GM23248 (cell line): Measurements from ENCODE around the gene NR5A2. TPM values are rescaled to one million over a fixed set of nuclear protein-coding genes. Genes with fewer than 3 reads are reported as not detected.

Experiments
- DNase-seq: peaks from one replicate; pipeline ENCODE4 v3.0.0-alpha.2; 2015
- H2AFZ ChIP-seq: fragments of 200-600 bp; sonication (generic); 2 replicates; pipeline ENCODE4 v1.6.1; 2016; ENCODE audit warnings: antibody characterized with exemption
- H3F3A ChIP-seq: fragments of 200-600 bp; sonication (generic); 2 replicates; pipeline ENCODE4 v1.6.1; 2016; ENCODE audit warnings: mild to moderate bottlenecking, antibody characterized with exemption, mixed run types; ENCODE audit not compliant: insufficient read depth
- H3K27ac ChIP-seq: fragments of 200-600 bp; sonication (generic); 2 replicates; pipeline ENCODE4 v1.5.1; 2016; ENCODE audit warnings: mild to moderate bottlenecking
- H3K27me3 ChIP-seq: fragments of 200-600 bp; sonication (generic); replicated peaks from 2 replicates; pipeline ENCODE4 v1.6.1; 2016; ENCODE audit warnings: mild to moderate bottlenecking; ENCODE audit not compliant: insufficient read depth
- H3K36me3 ChIP-seq: fragments of 200-600 bp; sonication (generic); 2 replicates; pipeline ENCODE4 v1.6.1; 2016; ENCODE audit warnings: low read depth, mild to moderate bottlenecking
- H3K4me1 ChIP-seq: fragments of 200-600 bp; sonication (generic); 2 replicates; pipeline ENCODE4 v1.6.1; 2016; ENCODE audit warnings: mild to moderate bottlenecking; ENCODE audit not compliant: insufficient read depth
- H3K4me2 ChIP-seq: fragments of 200-600 bp; sonication (generic); one replicate; pipeline ENCODE4 v1.6.1; 2016; ENCODE audit warnings: mild to moderate bottlenecking; ENCODE audit not compliant: unreplicated experiment
- H3K4me3 ChIP-seq: fragments of 200-600 bp; sonication (generic); 2 replicates; pipeline ENCODE4 v1.5.1; 2016; ENCODE audit warnings: mild to moderate bottlenecking
- H3K79me2 ChIP-seq: fragments of 200-600 bp; sonication (generic); 2 replicates; pipeline ENCODE4 v1.6.1; 2016; ENCODE audit warnings: mild to moderate bottlenecking; ENCODE audit not compliant: insufficient read depth
- H3K9ac ChIP-seq: fragments of 200-600 bp; sonication (generic); 2 replicates; pipeline ENCODE4 v1.6.1; 2016; ENCODE audit warnings: mild to moderate bottlenecking
- H3K9me2 ChIP-seq: fragments of 200-600 bp; sonication (generic); 2 replicates; pipeline ENCODE4 v1.6.1; 2016; ENCODE audit warnings: mixed run types, mild to moderate bottlenecking, moderate library complexity; ENCODE audit not compliant: insufficient read depth
- H3K9me3 ChIP-seq: fragments of 200-600 bp; sonication (generic); one replicate; pipeline ENCODE4 v1.6.1; 2017; ENCODE audit warnings: low read depth
- H4K20me1 ChIP-seq: fragments of 200-600 bp; sonication (generic); 2 replicates; pipeline ENCODE4 v1.6.0; 2016; ENCODE audit not compliant: insufficient read depth
- EZH2 ChIP-seq: fragments of 200-600 bp; sonication (generic); IDR thresholded peaks from 2 replicates; pipeline ENCODE4 v1.6.1; 2018; ENCODE audit warnings: antibody characterized with exemption, mild to moderate bottlenecking; ENCODE audit not compliant: insufficient read depth, poor library complexity, severe bottlenecking
- EZH2phosphoT487 ChIP-seq: fragments of 200-600 bp; sonication (generic); IDR thresholded peaks from 2 replicates; pipeline ENCODE4 v1.6.1; 2018; ENCODE audit warnings: antibody characterized with exemption, moderate library complexity, mild to moderate bottlenecking, low read depth; ENCODE audit not compliant: insufficient read depth
- WGBS, 2 experiments: methylation state at CpG; one replicate each; pipeline ENCODE4 v1.1.6; 2015 to 2017; ENCODE audit warnings: low lambda C conversion rate in 2 of 2, low coverage in 1 of 2; ENCODE audit errors: missing lambda C conversion rate in 2 of 2; 5-methylcytosine and 5-hydroxymethylcytosine counted together
- in situ Hi-C: fragments of 300-500 bp; cut with MboI; formaldehyde crosslinking; loops from 2 replicates; pipeline ENCODE4 v1.15.0; 2020
- polyA plus RNA-seq: library from polyadenylated mRNA; unstranded; fragments of >200 nt; fragmentation: Nextera tagmentation; extraction: Ambion mirVana; gene quantifications from 2 replicates; pipeline ENCODE4 v1.2.1, GENCODE V29; 2016
- total RNA-seq: library from RNA; depleted of rRNA; stranded (reverse); fragments of >200 nt; shearing (Covaris generic); gene quantifications from 2 replicates; pipeline ENCODE4 v1.2.3, GENCODE V29; 2014

The NR5A2 gene
- total and polyA plus RNA-seq, 2 experiments from 2014 or later: 0.06 to 0.65 TPM

- in situ Hi-C loops: no loop called here
- H2AFZ ChIP-seq: no peak overlapping the region
- H3K9me2 ChIP-seq: no peaks in the 10 kb centered on the region
- no peaks in the 10 kb centered on the region for H3K4me1 ChIP-seq
- H3F3A ChIP-seq: no peaks in the 10 kb centered on the region
- no peaks in the 10 kb centered on the region for H4K20me1 ChIP-seq
- TF ChIP-seq EZH2: no peak
- no peak for TF ChIP-seq EZH2phosphoT487
- no peak overlapping the region for H3K4me2 ChIP-seq
- no peak for DNase-seq
- no peaks in the 10 kb centered on the region for H3K9me3 ChIP-seq
- no peak overlapping the region for H3K9ac ChIP-seq
- H3K36me3 ChIP-seq: no peaks in the 10 kb centered on the region
- H3K79me2 ChIP-seq: no peaks in the 10 kb centered on the region
- 84 to 86% methylated on average over 15 of the region's 15 CpGs for WGBS, 2 experiments
- no peak overlapping the region for H3K4me3 ChIP-seq
- peaks cover 13% of the 10 kb centered on the region for H3K27me3 ChIP-seq
- no peak overlapping the region for H3K27ac ChIP-seq
Measured at GRCh38 chr1:200058341-200058740, 30.8 kb downstream of the NR5A2 start.

- no peaks in the 10 kb centered on the region for H3K36me3 ChIP-seq
- H3K27ac ChIP-seq: no peak overlapping the region
Measured at GRCh38 chr1:200062143-200062542, 34.6 kb downstream of the NR5A2 start.

GRCh38 chr1:200072636-200073285, 45.3 kb downstream of the NR5A2 start:
- Histone ChIP-seq H3K9me3 (no peaks in the 10 kb centered on the region), H3K9ac (no peak overlapping the region), H2AFZ (no peak overlapping the region), H3K4me3 (no peak overlapping the region), H3K9me2 (no peaks in the 10 kb centered on the region), H3K27ac (no peak overlapping the region), H3K4me1 (peaks cover 17% of the 10 kb centered on the region), H3K4me2 (no peak overlapping the region), H3F3A (peaks cover 14% of the 10 kb centered on the region; the same call in 1 of the 2 replicates), H3K36me3 (no peaks in the 10 kb centered on the region), H4K20me1 (no peaks in the 10 kb centered on the region), H3K27me3 (peaks cover 31% of the 10 kb centered on the region), H3K79me2 (no peaks in the 10 kb centered on the region)
- WGBS, 2 experiments: 67 to 72% methylated on average over 4 of the region's 4 CpGs
- TF ChIP-seq EZH2 (no peak), EZH2phosphoT487 (no peak)
- peak; percentile 21 for DNase-seq
- in situ Hi-C loops: no loop called here

More at GRCh38 chr1:200062143-200062542, 34.6 kb downstream of the NR5A2 start:
- TF ChIP-seq EZH2phosphoT487: no peak
- no peak for TF ChIP-seq EZH2
- Histone ChIP-seq H3K9me2 (no peaks in the 10 kb centered on the region), H3K4me3 (no peak overlapping the region), H4K20me1 (no peaks in the 10 kb centered on the region), H3K4me1 (no peaks in the 10 kb centered on the region), H3K4me2 (no peak overlapping the region), H3F3A (no peaks in the 10 kb centered on the region), H3K9me3 (no peaks in the 10 kb centered on the region), H3K27me3 (peaks cover 7% of the 10 kb centered on the region), H3K9ac (no peak overlapping the region), H3K79me2 (no peaks in the 10 kb centered on the region), H2AFZ (no peak overlapping the region)
- WGBS, 2 experiments: 69 to 76% methylated on average over 2 of the region's 2 CpGs
- in situ Hi-C loops: no loop called here
- no peak for DNase-seq

GRCh38 chr1:200073286-200073637, 45.8 kb downstream of the NR5A2 start:
- Histone ChIP-seq H3K9me2 (no peaks in the 10 kb centered on the region), H3K4me1 (peaks cover 17% of the 10 kb centered on the region), H3K4me2 (no peak overlapping the region), H3K9me3 (no peaks in the 10 kb centered on the region), H3K36me3 (no peaks in the 10 kb centered on the region), H3F3A (peaks cover 14% of the 10 kb centered on the region; the same call in 1 of the 2 replicates), H2AFZ (no peak overlapping the region), H3K79me2 (no peaks in the 10 kb centered on the region), H3K4me3 (no peak overlapping the region), H3K27me3 (peaks cover 26% of the 10 kb centered on the region), H3K9ac (no peak overlapping the region), H4K20me1 (no peaks in the 10 kb centered on the region), H3K27ac (no peak overlapping the region)
- 100% methylated on average over 1 of the region's 1 CpG for WGBS, 2 experiments
- in situ Hi-C loops: no loop called here
- TF ChIP-seq EZH2phosphoT487 (no peak), EZH2 (no peak)
- DNase-seq: no peak
